Measurements from ENCODE around the gene GDF9.

Gene GDF9

DNA sequence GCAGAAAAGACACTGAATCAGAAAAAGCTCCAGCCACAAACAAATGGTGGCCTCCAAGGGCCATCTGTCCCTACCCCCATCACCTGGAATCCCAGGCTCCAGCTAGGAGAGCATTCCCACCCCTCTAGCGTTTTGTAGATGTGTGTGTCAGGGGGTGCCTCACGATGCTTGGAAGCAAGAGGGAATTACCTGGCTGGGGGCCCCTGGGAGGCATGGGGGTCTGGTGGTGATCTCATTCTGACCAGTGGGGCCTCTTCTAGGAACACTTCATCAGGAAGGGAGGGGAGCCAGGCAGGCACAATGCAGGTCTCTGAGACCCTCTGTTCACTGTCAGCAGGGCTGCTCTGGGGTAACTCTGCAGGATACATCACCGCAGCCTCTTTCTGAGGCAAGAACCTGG lies 41.8 kb downstream of the GDF9 start:
- in situ Hi-C loops (cut with HindIII; ENCODE audit: low pct_ligation_motif_present, low sequenced_read_pairs): no loop called here
- no peak for DNase-seq
- Histone ChIP-seq H3K36me3 (replicated peaks) (no peaks in the 10 kb centered on the region), H3K4me3 (ENCODE audit: low read depth, low read length) (no peak overlapping the region), H3K27ac (no peak overlapping the region), H3K27me3 (replicated peaks) (no peaks in the 10 kb centered on the region)
- TF ChIP-seq, protein P1, sequence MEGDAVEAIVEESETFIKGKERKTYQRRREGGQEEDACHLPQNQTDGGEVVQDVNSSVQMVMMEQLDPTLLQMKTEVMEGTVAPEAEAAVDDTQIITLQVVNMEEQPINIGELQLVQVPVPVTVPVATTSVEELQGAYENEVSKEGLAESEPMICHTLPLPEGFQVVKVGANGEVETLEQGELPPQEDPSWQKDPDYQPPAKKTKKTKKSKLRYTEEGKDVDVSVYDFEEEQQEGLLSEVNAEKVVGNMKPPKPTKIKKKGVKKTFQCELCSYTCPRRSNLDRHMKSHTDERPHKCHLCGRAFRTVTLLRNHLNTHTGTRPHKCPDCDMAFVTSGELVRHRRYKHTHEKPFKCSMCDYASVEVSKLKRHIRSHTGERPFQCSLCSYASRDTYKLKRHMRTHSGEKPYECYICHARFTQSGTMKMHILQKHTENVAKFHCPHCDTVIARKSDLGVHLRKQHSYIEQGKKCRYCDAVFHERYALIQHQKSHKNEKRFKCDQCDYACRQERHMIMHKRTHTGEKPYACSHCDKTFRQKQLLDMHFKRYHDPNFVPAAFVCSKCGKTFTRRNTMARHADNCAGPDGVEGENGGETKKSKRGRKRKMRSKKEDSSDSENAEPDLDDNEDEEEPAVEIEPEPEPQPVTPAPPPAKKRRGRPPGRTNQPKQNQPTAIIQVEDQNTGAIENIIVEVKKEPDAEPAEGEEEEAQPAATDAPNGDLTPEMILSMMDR (IDR thresholded peaks at IDR 0.05; ENCODE audit: low read depth, low read length, missing control alignments): no peak

DNA sequence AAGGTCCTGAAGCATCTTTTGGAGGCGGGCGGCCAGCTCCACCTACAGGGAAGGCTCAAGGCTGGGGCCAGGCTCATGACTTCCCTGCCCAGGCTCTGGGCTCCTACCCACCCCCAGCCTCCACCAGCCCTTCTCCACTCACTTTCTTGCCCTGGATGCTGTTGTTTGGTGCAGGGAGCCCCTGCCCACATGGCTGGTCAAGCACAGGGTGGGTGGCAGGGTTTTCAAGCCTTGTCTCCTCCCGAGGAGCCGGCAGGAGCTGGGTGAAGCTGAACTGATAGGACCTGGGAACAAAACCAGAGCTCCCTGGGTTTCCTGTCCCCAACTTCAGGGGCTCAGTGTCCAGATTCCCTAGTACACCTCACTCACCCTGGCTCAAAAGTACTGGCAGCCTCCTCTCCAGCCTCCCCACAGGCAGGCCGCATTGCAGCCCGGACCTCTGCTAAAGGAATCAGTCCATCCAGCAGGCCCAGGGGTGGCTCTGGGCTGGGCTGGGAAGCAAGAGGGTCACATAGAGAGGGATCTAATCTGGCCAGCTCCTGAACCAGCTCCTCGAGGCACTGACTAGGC lies 42.7 kb downstream of the GDF9 start:
- no peaks in the 10 kb centered on the region for H3K27me3 ChIP-seq (replicated peaks)
- H3K27ac ChIP-seq: no peak overlapping the region
- H3K36me3 ChIP-seq (replicated peaks): no peaks in the 10 kb centered on the region
- TF ChIP-seq, protein P1 (IDR thresholded peaks at IDR 0.05; ENCODE audit: low read depth, low read length, missing control alignments): peak; percentile 15
- in situ Hi-C loops (cut with HindIII; ENCODE audit: low pct_ligation_motif_present, low sequenced_read_pairs): no loop called here
- DNase-seq: no peak
- peak overlapping the region; percentile 35 for H3K4me3 ChIP-seq (ENCODE audit: low read depth, low read length)

DNA sequence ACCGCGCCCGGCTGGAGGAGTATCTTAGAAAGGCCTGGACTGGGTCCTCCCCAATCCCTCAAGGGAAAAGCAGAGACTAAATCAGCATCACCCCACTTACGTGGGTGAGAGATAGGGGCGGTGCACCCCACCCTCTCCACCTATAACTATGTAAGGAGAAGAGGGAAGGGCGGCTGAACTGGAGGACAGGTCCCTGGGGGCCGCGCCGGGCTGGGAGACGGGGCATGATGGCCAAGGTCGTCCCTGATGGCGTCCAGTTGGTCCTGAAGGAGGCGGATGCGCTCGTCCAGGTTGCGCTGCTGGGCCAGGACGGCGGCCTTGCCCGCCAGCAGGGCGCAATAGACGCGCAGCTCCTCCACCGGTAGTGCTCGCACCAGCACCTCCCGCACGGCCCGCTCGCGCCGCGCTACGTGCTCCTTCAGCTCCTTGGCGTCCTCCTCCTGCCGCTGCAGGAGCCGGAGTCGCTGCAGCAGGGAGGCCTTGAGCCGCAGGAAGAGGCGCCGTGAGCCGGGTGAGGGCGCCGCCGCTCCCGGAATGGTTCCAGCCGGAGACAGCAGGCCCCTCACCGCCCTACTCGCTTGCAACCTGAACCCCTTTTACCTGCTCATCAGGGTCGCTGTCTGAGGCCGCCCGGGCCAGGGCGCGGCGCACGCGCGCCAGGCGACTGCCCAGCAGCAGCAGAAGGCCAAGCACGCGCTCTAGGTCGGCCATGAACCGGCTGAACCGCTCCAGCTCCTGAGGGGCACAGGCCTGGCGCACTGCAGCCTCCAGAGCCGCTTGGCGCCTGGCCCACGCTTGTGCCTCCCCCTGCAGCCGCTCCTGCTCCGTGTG lies 43.4 kb downstream of the GDF9 start:
- in situ Hi-C loops (cut with HindIII; ENCODE audit: low pct_ligation_motif_present, low sequenced_read_pairs): no loop called here
- TF ChIP-seq, protein P1 (IDR thresholded peaks at IDR 0.05; ENCODE audit: low read depth, low read length, missing control alignments): no peak
- no peaks in the 10 kb centered on the region for H3K27me3 ChIP-seq (replicated peaks)
- DNase-seq: no peak
- H3K27ac ChIP-seq: no peak overlapping the region
- H3K4me3 ChIP-seq (ENCODE audit: low read depth, low read length): peak overlapping the region; percentile 35
- no peaks in the 10 kb centered on the region for H3K36me3 ChIP-seq (replicated peaks)

DNA sequence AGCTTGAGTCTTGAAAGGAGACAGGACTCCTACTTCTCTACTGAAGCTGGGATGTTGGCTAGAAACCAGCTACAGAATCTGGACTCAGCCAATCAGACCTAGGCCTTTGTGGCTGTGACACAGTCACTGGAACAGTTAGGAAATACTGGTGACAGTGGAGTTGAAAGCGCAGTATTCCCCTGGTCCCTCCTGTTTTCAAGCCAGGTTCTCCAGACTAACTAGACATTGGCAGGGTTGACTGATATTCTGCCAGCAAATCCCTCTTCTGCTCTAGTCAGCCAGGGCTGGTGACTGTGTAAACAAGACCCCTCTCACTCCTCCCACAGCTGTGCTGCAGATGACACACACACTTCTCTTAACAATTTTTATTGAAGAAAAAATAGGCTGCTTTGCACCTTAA lies 44.5 kb downstream of the GDF9 start:
- Histone ChIP-seq H3K27me3 (replicated peaks) (no peaks in the 10 kb centered on the region), H3K4me3 (ENCODE audit: low read depth, low read length) (no peak overlapping the region), H3K27ac (no peak overlapping the region), H3K36me3 (replicated peaks) (no peaks in the 10 kb centered on the region)
- TF ChIP-seq, protein P1 (IDR thresholded peaks at IDR 0.05; ENCODE audit: low read depth, low read length, missing control alignments): no peak
- no peak for DNase-seq
- in situ Hi-C loops (cut with HindIII; ENCODE audit: low pct_ligation_motif_present, low sequenced_read_pairs): no loop called here

DNA sequence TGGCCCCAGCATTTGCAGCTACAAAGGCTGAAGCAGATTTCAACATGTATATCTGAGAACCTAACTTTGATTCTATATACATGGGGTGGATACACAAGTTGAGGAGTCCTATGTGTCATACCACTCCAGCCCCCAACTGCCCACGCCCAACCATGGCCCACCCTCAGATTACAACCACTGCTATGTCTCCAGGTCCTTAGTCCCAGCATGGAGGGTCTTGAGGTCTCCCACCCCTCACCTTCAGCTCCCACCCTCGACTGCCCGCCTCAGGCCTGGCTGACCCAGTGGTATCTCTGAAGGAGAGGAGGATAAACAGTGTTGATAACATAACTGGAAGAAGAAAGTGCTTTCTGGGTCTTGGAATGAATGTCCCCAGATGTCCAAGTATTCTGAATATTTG lies 44.9 kb downstream of the GDF9 start:
- Histone ChIP-seq H3K27ac (no peak overlapping the region), H3K27me3 (replicated peaks) (no peaks in the 10 kb centered on the region), H3K4me3 (ENCODE audit: low read depth, low read length) (no peak overlapping the region), H3K36me3 (replicated peaks) (no peaks in the 10 kb centered on the region)
- in situ Hi-C loops (cut with HindIII; ENCODE audit: low pct_ligation_motif_present, low sequenced_read_pairs): no loop called here
- TF ChIP-seq, protein P1 (IDR thresholded peaks at IDR 0.05; ENCODE audit: low read depth, low read length, missing control alignments): no peak
- DNase-seq: no peak
